GM18867 (cell line): ENCODE measurements around the gene NAIF1.
A peak's percentile ranks its signal among the peaks of the same experiment; 100 is the strongest.

ENCODE experiments used
- ATAC-seq: cut with Tn5 transposase; IDR thresholded peaks from one replicate; pipeline ENCODE4 v1.9.1; 2021; ENCODE audit warnings: mild to moderate bottlenecking, moderate library complexity; ENCODE audit not compliant: unreplicated experiment

Gene NAIF1

GRCh38 chr9:128102861-128103588 is 35.9 kb upstream of the NAIF1 start:
- ATAC-seq, result no peak

GRCh38 chr9:128102196-128102595 is 35.1 kb upstream of the NAIF1 start:
- ATAC-seq, result no peak

GRCh38 chr9:128101690-128102089 is 34.6 kb upstream of the NAIF1 start:
- no peak for ATAC-seq

GRCh38 chr9:128101231-128101661 is 34.1 kb upstream of the NAIF1 start:
- ATAC-seq, result no peak

GRCh38 chr9:128100581-128100980 is 33.5 kb upstream of the NAIF1 start:
- ATAC-seq, result no peak

- ATAC-seq, result no peak
Observed at GRCh38 chr9:128099932-128100491, 32.9 kb upstream of the NAIF1 start.

- ATAC-seq, result no peak
Observed at GRCh38 chr9:128099231-128099931, 32.3 kb upstream of the NAIF1 start.

GRCh38 chr9:128098297-128099230 is 31.4 kb upstream of the NAIF1 start:
- no peak for ATAC-seq

- no peak for ATAC-seq
Observed at GRCh38 chr9:128097543-128098296, 30.6 kb upstream of the NAIF1 start.

- no peak for ATAC-seq
Observed at GRCh38 chr9:128096616-128097536, 29.8 kb upstream of the NAIF1 start.

GRCh38 chr9:128094950-128095544 is 27.9 kb upstream of the NAIF1 start:
- no peak for ATAC-seq

GRCh38 chr9:128094166-128094949 is 27.2 kb upstream of the NAIF1 start:
- peak; percentile 92 for ATAC-seq

GRCh38 chr9:128093011-128093410 is 25.9 kb upstream of the NAIF1 start:
- no peak for ATAC-seq

GRCh38 chr9:128092199-128092977 is 25.3 kb upstream of the NAIF1 start:
- no peak for ATAC-seq

- ATAC-seq, result no peak
Observed at GRCh38 chr9:128091571-128091970, 24.5 kb upstream of the NAIF1 start.

- ATAC-seq, result no peak
Observed at GRCh38 chr9:128091144-128091543, 24.0 kb upstream of the NAIF1 start.

GRCh38 chr9:128089299-128089698 is 22.2 kb upstream of the NAIF1 start:
- ATAC-seq, result no peak
